ENCODE results near the gene MBNL3. TPM values are rescaled to one million over a fixed set of nuclear protein-coding genes. Genes with fewer than 3 reads are reported as not detected.

Gene MBNL3
- total RNA-seq, 1 experiment from 2014 or later, result 17.7 TPM

DNA sequence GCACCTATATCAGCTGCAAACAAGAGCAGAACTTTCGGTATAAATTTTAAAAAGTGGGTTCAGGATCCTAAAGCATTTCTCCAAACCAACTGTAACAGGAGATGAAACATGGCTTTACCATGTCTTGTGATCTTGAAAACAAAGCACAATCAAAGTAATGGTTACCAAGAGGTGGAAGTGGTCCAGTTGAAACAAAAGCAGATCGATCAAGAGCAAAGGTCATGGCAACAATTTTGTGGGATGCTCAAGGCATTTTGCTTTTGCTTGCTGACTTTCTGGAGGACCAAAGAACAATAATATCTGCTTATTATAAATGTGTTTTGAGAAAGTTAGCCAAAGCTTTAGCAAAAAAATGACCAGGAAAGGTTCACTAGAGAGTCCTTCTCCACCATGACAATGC, 152.7 kb downstream of the MBNL3 start:
- CTCF ChIA-PET, result interaction anchor here (1.5 kb wide), 1 partner anchor 43 kb away, joined by 7 read pairs; no protein-coding TSS in a partner anchor
- no peak for DNase-seq (ENCODE audit: unreplicated experiment)
- H3K9me3 Mint-ChIP-seq (ENCODE audit: unreplicated experiment), result no peaks in the 10 kb centered on the region
- H3K27ac Mint-ChIP-seq (ENCODE audit: low read depth, unreplicated experiment), result no peak overlapping the region
- no TSS peak for BruUV-seq (replicated peaks)
- intact Hi-C loops (cut with micrococcal nuclease), result no loop called here
- no peaks in the 10 kb centered on the region for H3K36me3 Mint-ChIP-seq (ENCODE audit: insufficient read depth, unreplicated experiment)
- H3K27me3 Mint-ChIP-seq (ENCODE audit: insufficient read depth, unreplicated experiment), result peaks cover 26% of the 10 kb centered on the region
- POLR2A ChIA-PET, result interaction anchor here (1.3 kb wide), 1 partner anchor 8 kb away, joined by 3 read pairs; no protein-coding TSS in a partner anchor
- no peaks in the 10 kb centered on the region for H3K4me1 Mint-ChIP-seq (ENCODE audit: insufficient read depth, unreplicated experiment)
- TF ChIP-seq CTCF (IDR thresholded peaks at IDR 0.05; ENCODE audit: unreplicated experiment), result no peak
- no peak overlapping the region for H3K4me3 Mint-ChIP-seq (ENCODE audit: unreplicated experiment)

DNA sequence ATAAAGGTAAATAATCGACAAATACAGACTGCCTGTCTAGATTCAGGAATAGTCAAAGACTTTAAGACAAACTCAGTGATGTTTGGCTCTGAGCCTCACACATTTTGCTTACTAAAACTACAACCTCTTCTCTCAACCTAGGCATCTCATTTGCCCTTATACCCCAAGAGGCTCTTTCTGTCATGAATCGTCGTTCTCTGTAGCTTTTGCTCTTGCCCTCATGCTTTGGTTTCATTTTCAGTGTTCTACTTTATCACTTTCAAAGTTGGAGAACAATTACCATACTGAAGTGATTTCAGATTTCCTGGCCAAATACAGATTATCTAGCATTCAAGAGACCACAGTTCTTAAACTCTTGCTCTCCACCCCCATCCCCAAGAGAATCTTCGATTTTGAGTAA, 155.5 kb downstream of the MBNL3 start:
- BruUV-seq (replicated peaks), result no TSS peak
- TF ChIP-seq CTCF (IDR thresholded peaks at IDR 0.05; ENCODE audit: unreplicated experiment), result no peak
- no peak overlapping the region for H3K4me3 Mint-ChIP-seq (ENCODE audit: unreplicated experiment)

GRCh38 chrX:132331532-132331931, 157.3 kb downstream of the MBNL3 start:
- intact Hi-C loops (cut with micrococcal nuclease), result no loop called here
- no TSS peak for BruUV-seq (replicated peaks)
- no peaks in the 10 kb centered on the region for H3K4me1 Mint-ChIP-seq (ENCODE audit: insufficient read depth, unreplicated experiment)

More for the DNA sequence above, 155.5 kb downstream of the MBNL3 start:
- intact Hi-C loops (cut with micrococcal nuclease), result no loop called here
- ChIA-PET CTCF (interaction anchor here (0.6 to 0.7 kb wide), 2 partner anchors 67 to 492 kb away, joined by 3 read pairs; no protein-coding TSS in a partner anchor), POLR2A (no interaction called here)
- H3K27ac Mint-ChIP-seq (ENCODE audit: low read depth, unreplicated experiment), result no peak overlapping the region
- H3K36me3 Mint-ChIP-seq (ENCODE audit: insufficient read depth, unreplicated experiment), result no peaks in the 10 kb centered on the region
- H3K27me3 Mint-ChIP-seq (ENCODE audit: insufficient read depth, unreplicated experiment), result peaks cover 26% of the 10 kb centered on the region
- no peaks in the 10 kb centered on the region for H3K4me1 Mint-ChIP-seq (ENCODE audit: insufficient read depth, unreplicated experiment)
- DNase-seq (ENCODE audit: unreplicated experiment), result no peak
- no peaks in the 10 kb centered on the region for H3K9me3 Mint-ChIP-seq (ENCODE audit: unreplicated experiment)

DNA sequence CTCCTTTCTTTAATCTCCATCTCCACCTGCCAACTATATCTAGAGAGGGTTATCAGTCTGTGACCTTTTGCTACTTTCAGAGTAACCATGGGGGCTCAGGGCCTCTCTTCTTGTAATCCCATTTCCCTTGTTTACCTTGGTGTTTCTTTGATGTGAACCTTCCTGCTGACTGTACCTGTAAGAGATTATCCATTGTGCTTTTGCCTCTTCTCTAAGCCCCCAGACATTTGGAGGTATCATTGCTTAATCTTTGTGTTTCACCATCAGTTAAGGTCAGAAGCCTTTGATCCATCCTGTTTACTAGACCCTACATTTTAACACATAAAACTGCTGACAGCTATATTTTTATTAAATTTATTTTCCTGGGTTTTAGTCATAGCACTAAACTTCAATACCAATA, 157.8 kb downstream of the MBNL3 start:
- TF ChIP-seq CTCF (IDR thresholded peaks at IDR 0.05; ENCODE audit: unreplicated experiment), result no peak
- Mint-ChIP-seq H3K27ac (ENCODE audit: low read depth, unreplicated experiment) (no peak overlapping the region), H3K4me3 (ENCODE audit: unreplicated experiment) (no peak overlapping the region), H3K27me3 (ENCODE audit: insufficient read depth, unreplicated experiment) (peaks cover 26% of the 10 kb centered on the region), H3K4me1 (ENCODE audit: insufficient read depth, unreplicated experiment) (no peaks in the 10 kb centered on the region), H3K9me3 (ENCODE audit: unreplicated experiment) (no peaks in the 10 kb centered on the region), H3K36me3 (ENCODE audit: insufficient read depth, unreplicated experiment) (no peaks in the 10 kb centered on the region)
- ChIA-PET CTCF (interaction anchor here (0.6 kb wide), 1 partner anchor 53 kb away, joined by 4 read pairs; no protein-coding TSS in a partner anchor), POLR2A (no interaction called here)
- intact Hi-C loops (cut with micrococcal nuclease), result no loop called here
- no TSS peak for BruUV-seq (replicated peaks)
- DNase-seq (ENCODE audit: unreplicated experiment), result no peak

More at GRCh38 chrX:132331532-132331931, 157.3 kb downstream of the MBNL3 start:
- H3K4me3 Mint-ChIP-seq (ENCODE audit: unreplicated experiment), result no peak overlapping the region
- no peaks in the 10 kb centered on the region for H3K9me3 Mint-ChIP-seq (ENCODE audit: unreplicated experiment)
- POLR2A ChIA-PET, result no interaction called here
- CTCF ChIA-PET, result no interaction called here
- H3K27ac Mint-ChIP-seq (ENCODE audit: low read depth, unreplicated experiment), result no peak overlapping the region
- peaks cover 26% of the 10 kb centered on the region for H3K27me3 Mint-ChIP-seq (ENCODE audit: insufficient read depth, unreplicated experiment)
- no peak for DNase-seq (ENCODE audit: unreplicated experiment)
- H3K36me3 Mint-ChIP-seq (ENCODE audit: insufficient read depth, unreplicated experiment), result no peaks in the 10 kb centered on the region
- no peak for TF ChIP-seq CTCF (IDR thresholded peaks at IDR 0.05; ENCODE audit: unreplicated experiment)
